Spleen (tissue), 7 donors: Measurements from ENCODE around the gene SRGAP1.

Source experiments
- POLR2A ChIP-seq, 3 donors: fragments of 450-650 bp; IDR thresholded peaks; one replicate each; pipeline ENCODE4 v1.5.1; 2017; ENCODE audit warnings: antibody characterized with exemption in 3 of 3, mild to moderate bottlenecking in 1 of 3
- TF ChIP-seq, protein P1 (sequence below), 11 experiments: fragments of 200-600 bp in 7 of 11; fragments of 450-650 bp in 4 of 11; sonication (generic) in 4 of 11; IDR thresholded peaks in 8 of 11; conservative IDR thresholded peaks in 3 of 11; 1 replicate in 7 of 11; 2 replicates in 4 of 11; pipeline versions ENCODE4 v1.4.0 to v1.8.0; 2016 to 2021; ENCODE audit warnings: antibody characterized with exemption in 11 of 11, inconsistent platforms in 4 of 11, mild to moderate bottlenecking in 1 of 11
- donor health status: DM: no; HTN: no; CAD: no; lungs with moderate emphysema.
- donor health status: DM: no; HTN: no; CAD: no.
- donor health status: DM: no; HTN: no; CAD: no.

DNA sequence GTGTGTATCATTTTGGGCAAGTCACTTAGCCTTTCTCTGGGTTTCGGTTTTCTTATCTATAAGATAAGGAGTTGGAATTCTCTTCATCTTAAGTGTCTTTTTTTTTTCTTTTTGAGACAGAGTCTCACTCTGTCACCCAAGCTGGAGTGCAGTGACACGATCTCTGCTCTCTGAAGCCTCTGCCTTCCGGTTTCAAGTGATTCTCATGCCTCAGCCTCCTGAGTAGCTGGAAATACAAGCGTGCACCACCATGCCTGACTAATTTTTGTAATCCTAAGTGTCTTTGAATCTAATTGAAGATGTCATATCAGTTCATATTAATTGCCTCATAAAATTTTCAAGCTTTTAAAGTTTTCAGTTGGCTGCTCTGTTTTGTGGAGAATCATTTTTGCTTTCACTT lies 4.0 kb downstream of the SRGAP1 start:
- TF ChIP-seq, protein P1, sequence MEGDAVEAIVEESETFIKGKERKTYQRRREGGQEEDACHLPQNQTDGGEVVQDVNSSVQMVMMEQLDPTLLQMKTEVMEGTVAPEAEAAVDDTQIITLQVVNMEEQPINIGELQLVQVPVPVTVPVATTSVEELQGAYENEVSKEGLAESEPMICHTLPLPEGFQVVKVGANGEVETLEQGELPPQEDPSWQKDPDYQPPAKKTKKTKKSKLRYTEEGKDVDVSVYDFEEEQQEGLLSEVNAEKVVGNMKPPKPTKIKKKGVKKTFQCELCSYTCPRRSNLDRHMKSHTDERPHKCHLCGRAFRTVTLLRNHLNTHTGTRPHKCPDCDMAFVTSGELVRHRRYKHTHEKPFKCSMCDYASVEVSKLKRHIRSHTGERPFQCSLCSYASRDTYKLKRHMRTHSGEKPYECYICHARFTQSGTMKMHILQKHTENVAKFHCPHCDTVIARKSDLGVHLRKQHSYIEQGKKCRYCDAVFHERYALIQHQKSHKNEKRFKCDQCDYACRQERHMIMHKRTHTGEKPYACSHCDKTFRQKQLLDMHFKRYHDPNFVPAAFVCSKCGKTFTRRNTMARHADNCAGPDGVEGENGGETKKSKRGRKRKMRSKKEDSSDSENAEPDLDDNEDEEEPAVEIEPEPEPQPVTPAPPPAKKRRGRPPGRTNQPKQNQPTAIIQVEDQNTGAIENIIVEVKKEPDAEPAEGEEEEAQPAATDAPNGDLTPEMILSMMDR (IDR thresholded peaks at IDR 0.05 in 8 of 11, conservative IDR thresholded peaks at IDR 0.05 in 3 of 11) = no peak
- TF ChIP-seq POLR2A (IDR thresholded peaks at IDR 0.05) = no peak
